GM18508 (cell line): ENCODE measurements around the gene CALM1.

Experiments used
- ATAC-seq: cut with Tn5 transposase; IDR thresholded peaks from one replicate; pipeline ENCODE4 v1.9.1; 2021; ENCODE audit warnings: moderate number of reproducible peaks; ENCODE audit not compliant: insufficient read depth, unreplicated experiment

Gene CALM1

GRCh38 chr14:90457186-90457585 is 60.4 kb downstream of the CALM1 start:
- no peak for ATAC-seq
